HG03045 (cell line): ENCODE results near the gene ZBTB8B.
"Not testable (repeated sequence)": the region's sequence is repeated elsewhere in the genome, so short reads cannot be mapped to it uniquely, and the experiment has no call there.

ENCODE experiments used
- ATAC-seq: cut with Tn5 transposase; IDR thresholded peaks from one replicate; pipeline ENCODE4 v1.9.1; 2021; ENCODE audit warnings: mild to moderate bottlenecking, moderate library complexity; ENCODE audit not compliant: unreplicated experiment

The ZBTB8B gene

DNA sequence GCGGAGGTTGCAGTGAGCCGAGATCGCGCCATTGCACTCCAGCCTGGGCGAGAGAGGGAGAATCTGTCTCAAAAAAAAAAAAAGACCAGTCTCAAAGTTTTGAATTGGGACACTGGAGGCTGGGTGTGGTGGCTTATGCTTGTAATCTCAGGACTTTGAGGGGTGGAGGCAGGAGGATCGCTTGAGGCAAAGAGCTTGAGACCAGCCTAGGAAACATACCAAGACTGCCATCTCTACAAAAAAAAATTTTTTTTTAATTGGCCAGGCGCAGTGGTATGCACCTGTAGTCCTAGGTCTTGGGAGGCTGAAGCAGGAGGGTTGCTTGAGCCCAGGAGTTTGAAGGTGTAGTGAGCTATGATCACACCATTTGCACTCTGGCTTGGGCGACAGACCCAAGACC, 3.9 kb downstream of the ZBTB8B start:
- ATAC-seq: no peak

DNA sequence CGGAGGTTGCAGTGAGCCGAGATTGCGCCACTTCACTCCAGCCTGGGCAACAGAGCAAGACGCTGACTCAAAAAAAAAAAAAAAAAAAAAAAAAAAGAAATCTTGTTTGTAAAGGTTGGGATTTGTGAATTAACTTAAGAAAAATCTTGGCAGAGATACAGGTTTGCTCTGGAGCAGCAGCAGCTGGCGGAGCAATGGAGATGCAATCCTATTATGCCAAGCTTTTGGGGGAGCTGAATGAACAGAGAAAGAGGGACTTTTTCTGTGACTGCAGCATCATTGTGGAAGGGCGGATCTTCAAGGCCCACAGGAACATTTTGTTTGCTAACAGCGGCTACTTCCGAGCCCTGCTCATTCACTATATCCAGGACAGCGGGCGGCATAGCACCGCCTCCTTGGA, 5.6 kb downstream of the ZBTB8B start:
- ATAC-seq: no peak

DNA sequence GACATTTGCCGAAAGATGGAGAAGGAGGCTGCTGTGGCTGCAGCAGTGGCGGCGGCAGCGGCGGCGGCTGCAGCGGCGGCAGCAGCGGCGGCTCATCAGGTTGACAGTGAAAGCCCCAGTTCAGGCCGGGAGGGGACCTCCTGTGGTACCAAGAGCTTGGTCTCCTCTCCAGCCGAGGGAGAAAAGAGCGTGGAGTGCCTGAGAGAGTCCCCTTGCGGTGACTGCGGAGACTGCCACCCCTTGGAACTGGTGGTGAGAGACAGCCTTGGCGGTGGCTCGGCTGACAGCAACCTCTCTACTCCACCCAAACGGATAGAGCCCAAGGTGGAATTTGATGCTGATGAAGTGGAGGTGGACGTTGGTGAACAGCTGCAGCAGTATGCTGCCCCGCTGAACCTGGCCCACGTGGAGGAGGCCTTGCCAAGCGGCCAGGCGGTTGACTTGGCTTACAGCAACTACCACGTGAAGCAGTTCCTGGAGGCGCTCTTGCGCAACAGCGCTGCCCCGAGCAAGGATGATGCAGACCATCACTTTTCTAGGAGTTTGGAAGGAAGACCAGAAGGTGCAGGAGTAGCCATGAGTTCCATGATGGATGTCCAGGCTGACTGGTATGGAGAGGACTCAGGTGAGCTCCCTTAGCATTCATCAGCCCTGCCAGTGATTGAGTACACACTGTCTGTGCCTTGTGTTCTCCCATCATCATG, 6.3 kb downstream of the ZBTB8B start:
- no peak for ATAC-seq

DNA sequence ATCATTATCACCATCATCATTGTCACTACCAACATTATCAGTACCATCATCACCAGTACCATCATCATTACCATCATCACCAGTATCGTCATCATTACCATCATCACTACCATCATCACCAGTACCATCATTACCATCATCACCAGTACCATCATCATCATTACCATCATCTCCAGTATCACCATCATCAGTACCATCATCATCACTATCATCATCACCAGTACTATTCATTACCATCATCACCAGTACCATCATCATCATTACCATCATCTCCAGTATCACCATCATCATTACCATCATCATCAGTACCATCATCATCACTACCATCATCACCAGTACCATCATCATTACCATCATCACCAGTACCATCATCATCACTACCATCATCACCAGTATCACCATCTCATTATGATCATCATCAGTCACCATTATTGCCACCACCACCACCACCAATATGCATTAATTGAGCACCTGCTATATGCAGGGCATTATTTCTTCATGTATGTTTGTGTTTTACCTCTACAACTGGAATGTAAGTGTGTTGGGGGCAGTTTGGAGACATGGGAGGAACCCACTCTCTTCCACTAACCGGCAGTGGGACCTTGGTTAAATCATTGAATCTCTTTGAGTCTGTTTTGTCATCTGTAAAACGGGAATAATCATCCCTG, 7.0 kb downstream of the ZBTB8B start:
- no peak for ATAC-seq

GRCh38 chr1:32472966-32473365, 8.1 kb downstream of the ZBTB8B start:
- ATAC-seq: not testable (repeated sequence)

DNA sequence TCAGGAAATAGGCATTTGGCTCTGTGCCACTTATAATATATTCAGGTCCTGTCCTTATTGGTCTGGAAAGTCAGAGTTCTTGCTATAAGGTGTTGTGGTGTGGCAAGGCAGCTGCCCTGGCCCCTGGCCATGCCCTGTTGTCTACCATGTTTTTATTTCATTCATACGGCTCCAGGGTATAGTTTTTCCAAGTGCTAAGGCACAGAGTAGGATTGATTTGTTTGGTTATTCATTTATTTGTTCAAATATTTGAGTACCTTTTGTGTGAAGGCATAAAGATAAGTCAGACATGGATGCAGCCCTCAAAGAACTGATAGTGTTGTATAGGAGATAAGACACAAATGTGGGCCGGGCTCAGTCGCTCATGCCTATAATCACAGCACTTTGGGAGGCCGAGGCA, 10.1 kb downstream of the ZBTB8B start:
- no peak for ATAC-seq

DNA sequence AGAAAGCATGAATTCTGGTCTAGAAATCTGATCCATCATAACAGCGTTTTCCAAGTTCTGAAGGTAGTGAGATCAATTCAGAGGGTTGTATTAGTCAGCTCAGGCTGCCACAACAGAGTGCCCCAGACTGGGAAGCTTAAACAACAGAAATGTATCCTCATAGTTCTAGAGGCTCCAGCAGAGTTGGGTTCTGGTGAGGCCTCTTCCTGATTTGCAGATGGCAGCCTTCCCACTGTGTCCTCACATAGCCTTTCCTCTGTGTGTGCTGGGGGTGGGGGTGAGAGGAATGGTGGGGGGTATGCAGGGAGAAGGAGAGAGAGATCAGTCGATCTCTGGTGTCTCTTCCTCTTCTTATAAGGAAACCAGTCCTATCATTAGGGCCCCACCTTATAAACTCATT, 15.1 kb downstream of the ZBTB8B start:
- ATAC-seq: no peak

- no peak for ATAC-seq
These were observed 15.9 kb downstream of the ZBTB8B start for GRCh38 chr1:32480761-32481160.

- ATAC-seq: not testable (repeated sequence)
These were observed 16.9 kb downstream of the ZBTB8B start for GRCh38 chr1:32481788-32482187.

DNA sequence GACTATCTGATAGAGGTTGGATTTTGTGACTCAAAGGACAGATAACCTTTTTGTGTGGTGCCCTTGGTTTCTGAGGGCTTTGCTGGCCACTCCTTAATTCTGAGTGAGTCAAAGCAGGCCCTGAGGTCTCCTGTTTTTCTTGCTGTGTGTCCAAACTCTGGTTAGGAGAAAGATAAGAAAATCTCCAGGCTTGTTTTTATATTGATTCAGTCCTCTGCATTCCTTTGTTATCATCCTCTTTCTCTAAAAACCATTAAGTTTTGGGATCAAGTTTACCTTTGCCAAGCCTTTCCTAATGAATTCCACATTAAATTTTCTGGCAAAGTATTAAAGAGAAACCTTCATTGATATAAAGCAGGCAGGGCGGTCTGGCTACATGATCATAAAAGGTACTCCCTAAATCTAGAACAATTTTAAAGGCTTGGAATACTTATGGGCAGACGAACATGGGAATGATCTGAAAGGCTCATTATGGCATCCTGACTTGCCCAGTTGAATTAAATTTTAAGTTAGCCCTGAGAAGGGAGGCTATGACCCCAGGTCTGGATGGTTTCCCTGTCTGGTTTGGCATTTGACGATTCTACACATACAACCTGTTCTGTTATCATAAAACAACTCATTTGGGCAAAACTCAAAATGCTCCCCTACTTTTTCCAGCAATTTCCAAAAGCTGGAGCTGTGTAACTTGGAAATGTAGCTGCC, 20.8 kb downstream of the ZBTB8B start:
- no peak for ATAC-seq

GRCh38 chr1:32486463-32487113, 21.7 kb downstream of the ZBTB8B start:
- no peak for ATAC-seq

DNA sequence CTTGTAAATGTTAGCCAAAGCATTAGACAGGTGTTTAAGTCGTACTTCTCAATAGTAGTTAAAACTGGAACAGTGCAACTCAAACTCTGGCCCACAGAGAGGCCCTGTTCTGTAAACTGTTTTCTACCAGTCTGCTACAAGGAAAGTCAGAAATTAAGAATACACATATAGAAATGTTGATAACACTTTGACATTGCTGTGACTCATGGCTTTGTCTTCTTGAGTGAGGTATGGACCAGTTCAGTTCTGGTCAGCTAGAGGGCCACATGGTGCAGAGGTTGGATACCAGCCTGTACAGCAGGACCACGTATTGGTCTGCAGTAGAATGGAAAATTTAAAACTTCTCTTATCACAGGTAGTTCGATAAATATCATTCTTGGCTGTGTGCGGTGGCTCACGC, 22.3 kb downstream of the ZBTB8B start:
- no peak for ATAC-seq

GRCh38 chr1:32489774-32490454, 25.0 kb downstream of the ZBTB8B start:
- no peak for ATAC-seq

- ATAC-seq: no peak
These were observed 26.5 kb downstream of the ZBTB8B start for GRCh38 chr1:32491386-32491785.

DNA sequence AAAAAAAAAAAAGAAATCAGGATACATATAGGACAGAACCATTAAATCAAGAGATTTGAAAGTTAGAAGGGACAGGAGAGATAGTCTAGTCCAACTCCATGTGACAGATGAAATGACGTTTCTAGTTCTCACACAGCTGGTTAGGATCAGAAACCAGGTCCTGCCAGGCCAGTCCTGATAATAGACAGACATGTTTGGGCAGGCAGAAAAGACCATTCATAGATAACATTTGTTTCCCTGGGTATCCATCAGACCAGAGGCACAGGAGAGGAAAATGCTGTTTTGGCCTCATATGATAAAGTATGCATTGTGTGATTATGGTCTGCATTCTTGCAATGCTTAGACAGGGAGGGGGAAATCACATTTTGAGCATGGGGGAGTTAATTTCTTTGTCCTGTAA, 29.3 kb downstream of the ZBTB8B start:
- no peak for ATAC-seq

DNA sequence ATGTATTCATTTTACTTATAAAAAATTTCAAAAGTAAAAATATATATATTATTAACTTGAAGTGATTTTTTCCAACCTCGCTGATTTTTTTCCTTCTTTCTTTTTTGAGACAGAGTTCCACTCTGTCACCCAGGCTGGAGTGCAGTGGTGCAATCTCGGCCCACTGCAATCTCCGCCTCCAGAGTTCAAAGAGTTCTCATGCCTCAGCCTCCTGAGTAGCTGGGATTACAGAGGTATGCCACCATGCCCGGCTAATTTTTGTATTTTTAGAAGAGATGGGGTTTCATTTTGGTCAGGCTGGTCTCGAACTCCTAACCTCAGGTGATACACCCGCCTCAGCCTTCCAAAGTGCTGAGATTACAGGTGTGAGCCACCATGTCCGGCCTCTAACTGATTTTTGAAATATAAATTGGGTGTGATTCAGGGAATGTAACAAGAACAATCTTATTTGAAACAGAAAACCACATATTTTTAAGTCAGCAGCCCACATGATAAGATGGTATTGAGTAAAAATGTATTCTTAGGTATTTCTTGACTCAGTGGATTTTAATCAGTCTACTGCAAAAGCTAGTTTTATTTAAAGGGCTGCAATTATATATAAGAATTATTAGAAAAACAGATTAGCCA, 30.0 kb downstream of the ZBTB8B start:
- ATAC-seq: no peak

- ATAC-seq: no peak
These were observed 31.3 kb downstream of the ZBTB8B start for GRCh38 chr1:32496127-32496526.

- ATAC-seq: no peak
These were observed 33.9 kb downstream of the ZBTB8B start for GRCh38 chr1:32498751-32499150.

GRCh38 chr1:32500387-32501209, 35.7 kb downstream of the ZBTB8B start:
- peak; percentile 43 for ATAC-seq

GRCh38 chr1:32501865-32502264, 37.0 kb downstream of the ZBTB8B start:
- no peak for ATAC-seq
